22Rv1 (cell line): ENCODE results near the gene OSBPL3.

Source experiments
- ZFX ChIP-seq: fragments of 450-650 bp; IDR thresholded peaks from 2 replicates; pipeline ENCODE4 v1.6.1; 2017; ENCODE audit warnings: antibody characterized with exemption, borderline replicate concordance
- TF ChIP-seq, protein P1 (sequence below): fragments of 450-650 bp; IDR thresholded peaks from 2 replicates; pipeline ENCODE4 v1.5.1; 2017; ENCODE audit warnings: mild to moderate bottlenecking

DNA sequence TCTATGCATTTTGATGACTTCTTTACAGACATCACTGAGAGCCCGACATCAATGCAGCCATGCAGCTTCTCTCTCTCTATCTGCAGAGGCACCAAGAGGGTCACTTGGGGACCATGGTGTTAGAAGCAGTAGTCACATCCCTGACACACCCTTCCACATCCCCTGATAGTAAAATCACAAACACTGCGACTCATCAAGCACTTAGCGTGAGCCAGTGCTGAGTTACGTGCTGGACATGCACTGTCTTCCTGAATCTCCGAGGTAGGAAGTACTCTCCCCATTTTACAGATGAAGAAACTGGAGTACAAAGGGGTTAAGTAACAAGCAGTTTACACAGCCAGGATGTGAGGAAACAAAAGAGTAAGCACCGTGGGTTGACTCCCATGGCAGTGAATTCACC is 109.2 kb downstream of the OSBPL3 start:
- TF ChIP-seq, protein P1, sequence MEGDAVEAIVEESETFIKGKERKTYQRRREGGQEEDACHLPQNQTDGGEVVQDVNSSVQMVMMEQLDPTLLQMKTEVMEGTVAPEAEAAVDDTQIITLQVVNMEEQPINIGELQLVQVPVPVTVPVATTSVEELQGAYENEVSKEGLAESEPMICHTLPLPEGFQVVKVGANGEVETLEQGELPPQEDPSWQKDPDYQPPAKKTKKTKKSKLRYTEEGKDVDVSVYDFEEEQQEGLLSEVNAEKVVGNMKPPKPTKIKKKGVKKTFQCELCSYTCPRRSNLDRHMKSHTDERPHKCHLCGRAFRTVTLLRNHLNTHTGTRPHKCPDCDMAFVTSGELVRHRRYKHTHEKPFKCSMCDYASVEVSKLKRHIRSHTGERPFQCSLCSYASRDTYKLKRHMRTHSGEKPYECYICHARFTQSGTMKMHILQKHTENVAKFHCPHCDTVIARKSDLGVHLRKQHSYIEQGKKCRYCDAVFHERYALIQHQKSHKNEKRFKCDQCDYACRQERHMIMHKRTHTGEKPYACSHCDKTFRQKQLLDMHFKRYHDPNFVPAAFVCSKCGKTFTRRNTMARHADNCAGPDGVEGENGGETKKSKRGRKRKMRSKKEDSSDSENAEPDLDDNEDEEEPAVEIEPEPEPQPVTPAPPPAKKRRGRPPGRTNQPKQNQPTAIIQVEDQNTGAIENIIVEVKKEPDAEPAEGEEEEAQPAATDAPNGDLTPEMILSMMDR: no peak
- no peak for TF ChIP-seq ZFX
